Esophagus squamous epithelium (tissue), 4 donors: ENCODE data around the gene GPC3.

Experiments used
- POLR2A ChIP-seq, 4 donors: fragments of 450-650 bp; IDR thresholded peaks; one replicate each; pipeline ENCODE4 v1.6.1; 2017; ENCODE audit warnings: antibody characterized with exemption in 4 of 4, mild to moderate bottlenecking in 4 of 4, moderate library complexity in 3 of 4
- TF ChIP-seq, protein P1 (sequence below), 6 experiments: fragments of 450-650 bp in 4 of 6; fragments of 200-600 bp in 2 of 6; sonication (generic) in 2 of 6; IDR thresholded peaks; one replicate each; pipeline ENCODE4 v1.5.1; 2016 to 2019; ENCODE audit warnings: antibody characterized with exemption in 6 of 6, mild to moderate bottlenecking in 4 of 6, moderate library complexity in 4 of 6

DNA sequence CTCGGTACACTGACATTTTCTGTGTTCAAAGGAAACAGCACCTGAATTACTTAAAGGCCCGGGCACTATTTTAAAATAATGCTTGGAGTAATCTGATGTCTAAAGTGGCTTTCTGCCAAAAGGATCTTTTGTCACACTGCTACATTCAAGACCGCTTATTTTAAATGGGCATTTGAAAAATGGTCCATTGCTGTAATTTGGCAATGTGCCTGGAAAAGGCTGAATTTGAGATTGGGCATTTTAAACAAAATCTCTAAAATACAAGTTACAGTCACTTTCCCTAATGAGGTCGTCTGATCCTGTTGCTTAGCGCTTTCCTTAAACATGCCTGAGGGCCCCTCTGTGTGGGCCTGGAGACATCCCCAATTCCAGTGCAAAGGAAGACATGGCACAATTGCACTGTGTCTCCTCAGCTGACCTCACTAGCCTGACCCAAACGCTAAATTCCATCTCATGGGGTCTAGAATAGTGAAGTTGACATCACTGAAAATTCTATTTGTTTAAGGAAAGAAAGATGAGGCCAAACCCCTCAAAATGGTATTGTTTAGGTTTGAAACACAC is 214.2 kb downstream of the GPC3 start:
- TF ChIP-seq, protein P1, sequence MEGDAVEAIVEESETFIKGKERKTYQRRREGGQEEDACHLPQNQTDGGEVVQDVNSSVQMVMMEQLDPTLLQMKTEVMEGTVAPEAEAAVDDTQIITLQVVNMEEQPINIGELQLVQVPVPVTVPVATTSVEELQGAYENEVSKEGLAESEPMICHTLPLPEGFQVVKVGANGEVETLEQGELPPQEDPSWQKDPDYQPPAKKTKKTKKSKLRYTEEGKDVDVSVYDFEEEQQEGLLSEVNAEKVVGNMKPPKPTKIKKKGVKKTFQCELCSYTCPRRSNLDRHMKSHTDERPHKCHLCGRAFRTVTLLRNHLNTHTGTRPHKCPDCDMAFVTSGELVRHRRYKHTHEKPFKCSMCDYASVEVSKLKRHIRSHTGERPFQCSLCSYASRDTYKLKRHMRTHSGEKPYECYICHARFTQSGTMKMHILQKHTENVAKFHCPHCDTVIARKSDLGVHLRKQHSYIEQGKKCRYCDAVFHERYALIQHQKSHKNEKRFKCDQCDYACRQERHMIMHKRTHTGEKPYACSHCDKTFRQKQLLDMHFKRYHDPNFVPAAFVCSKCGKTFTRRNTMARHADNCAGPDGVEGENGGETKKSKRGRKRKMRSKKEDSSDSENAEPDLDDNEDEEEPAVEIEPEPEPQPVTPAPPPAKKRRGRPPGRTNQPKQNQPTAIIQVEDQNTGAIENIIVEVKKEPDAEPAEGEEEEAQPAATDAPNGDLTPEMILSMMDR (IDR thresholded peaks at IDR 0.05): no peak
- TF ChIP-seq POLR2A (IDR thresholded peaks at IDR 0.05): no peak
